Forelimb muscle (tissue), 1 donor: ENCODE data around the gene AP1B1. TPM values are rescaled to one million over a fixed set of nuclear protein-coding genes. Genes with fewer than 3 reads are reported as not detected.
"Not testable (repeated sequence)": the region's sequence is repeated elsewhere in the genome, so short reads cannot be mapped to it uniquely, and the experiment has no call there.

ENCODE experiments used
- DNase-seq: peaks from one replicate; pipeline ENCODE4 v3.0.0-alpha.2; 2013; ENCODE audit warnings: low read depth
- polyA plus RNA-seq: library from polyadenylated mRNA; unstranded; fragments of 120-200 nt; gene quantifications from one replicate; pipeline ENCODE4 v1.2.1, GENCODE V29; 2013; ENCODE audit not compliant: insufficient read length

Gene AP1B1
- polyA plus RNA-seq, 1 donor = 23.9 TPM

DNA sequence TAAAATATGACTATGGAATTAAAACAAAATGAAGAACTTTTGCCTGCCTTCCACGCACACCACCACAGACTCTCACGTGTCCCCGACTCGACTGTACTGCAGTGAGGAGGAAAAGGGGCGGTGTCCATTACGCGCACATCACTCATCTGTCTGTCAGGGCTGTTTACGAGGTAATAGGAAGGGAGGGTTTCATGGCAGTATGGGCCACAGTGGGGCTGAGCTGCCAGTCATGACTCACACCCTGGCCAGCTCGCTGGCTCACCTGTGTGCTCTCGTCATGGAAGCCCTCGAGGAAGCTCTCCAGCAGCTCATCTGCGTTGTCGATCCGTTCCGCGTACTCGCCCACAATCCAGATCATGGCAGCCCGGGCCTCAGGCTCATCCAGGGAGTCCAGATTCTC lies 39.4 kb downstream of the AP1B1 start:
- no peak for DNase-seq

- DNase-seq = no peak
These were observed 40.3 kb downstream of the AP1B1 start for GRCh38 chr22:29348041-29348440.

GRCh38 chr22:29346659-29347058 lies 41.7 kb downstream of the AP1B1 start:
- DNase-seq = no peak

DNA sequence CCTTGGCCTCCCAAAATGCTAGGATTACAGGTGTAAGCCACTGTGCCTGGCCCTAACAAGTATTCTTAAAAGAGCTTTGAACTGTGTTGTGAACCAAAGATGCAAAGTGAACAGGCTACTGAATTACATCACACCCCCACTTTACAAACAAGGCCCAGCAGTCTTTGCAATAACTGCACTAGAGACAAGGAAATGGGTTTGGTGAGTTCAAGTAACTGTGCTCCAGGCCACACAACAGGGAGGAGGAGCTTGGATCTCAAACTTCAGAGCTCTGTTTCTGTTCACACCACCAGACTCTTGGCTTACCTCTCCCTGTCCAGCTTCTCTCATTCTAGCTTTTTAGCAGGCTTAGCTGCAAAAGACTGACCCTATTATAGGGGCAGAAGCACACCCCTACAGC lies 42.4 kb downstream of the AP1B1 start:
- DNase-seq = no peak

DNA sequence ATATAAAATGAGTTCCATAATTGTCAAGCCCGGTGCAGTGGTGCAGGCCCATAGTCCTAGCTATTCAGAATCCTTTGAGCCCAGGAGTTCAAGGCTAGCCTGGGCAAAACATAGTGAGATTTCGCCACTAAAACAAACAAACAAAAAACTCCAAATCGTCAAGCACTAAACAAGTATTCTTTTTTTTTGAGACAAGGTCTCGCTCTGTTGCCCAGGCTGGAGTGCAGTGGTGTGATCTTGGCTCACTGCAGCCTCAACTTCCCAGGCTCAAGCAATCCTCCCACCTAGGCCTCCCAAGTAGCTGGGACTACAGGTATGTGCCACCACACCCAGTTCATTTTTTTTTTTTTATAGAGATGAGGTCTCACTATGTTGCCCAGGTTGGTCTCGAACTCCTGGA lies 43.5 kb downstream of the AP1B1 start:
- DNase-seq = not testable (repeated sequence)

DNA sequence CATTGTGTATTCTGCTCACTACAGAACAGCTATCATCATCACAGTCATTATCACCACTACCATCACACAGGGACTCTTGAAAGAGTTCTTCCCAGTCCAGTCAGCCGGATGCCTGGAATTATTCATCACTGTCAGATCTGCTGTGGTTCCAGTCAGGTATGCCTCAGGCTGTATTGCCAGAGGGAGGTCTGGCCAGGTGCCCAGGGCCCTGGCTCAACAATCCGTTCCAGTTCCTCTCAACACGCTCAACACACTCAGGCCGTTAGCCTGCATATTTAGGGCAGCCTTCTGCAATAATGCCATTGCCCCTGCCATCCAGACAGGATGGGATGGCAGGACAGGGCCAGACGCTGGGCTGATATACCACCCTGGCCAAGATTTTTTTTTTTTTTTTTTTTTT lies 44.2 kb downstream of the AP1B1 start:
- no peak for DNase-seq

DNA sequence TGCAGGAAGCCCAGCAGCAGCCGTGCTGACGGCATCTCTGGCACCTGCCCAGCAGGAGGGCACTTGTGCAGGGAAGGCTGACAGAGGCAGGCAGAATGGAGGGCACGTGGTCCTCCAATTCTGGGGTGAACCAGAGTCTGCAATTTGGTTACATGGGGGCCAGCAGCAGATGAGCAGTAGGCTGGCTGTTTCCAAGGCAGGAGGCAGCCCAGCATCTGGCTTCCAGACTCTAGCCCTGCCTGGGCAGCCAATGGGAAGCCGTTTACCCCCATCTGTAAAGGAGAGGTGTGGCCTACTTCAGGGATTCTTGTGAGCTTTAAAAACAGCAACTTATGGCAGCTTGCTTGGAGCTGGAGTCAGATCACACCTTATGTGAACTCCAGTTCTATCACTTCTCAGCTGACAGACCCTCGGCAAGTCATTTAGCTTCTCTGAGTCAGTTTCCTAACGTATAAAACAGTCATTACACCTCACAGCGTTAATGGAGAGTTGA lies 45.0 kb downstream of the AP1B1 start:
- DNase-seq = no peak

DNA sequence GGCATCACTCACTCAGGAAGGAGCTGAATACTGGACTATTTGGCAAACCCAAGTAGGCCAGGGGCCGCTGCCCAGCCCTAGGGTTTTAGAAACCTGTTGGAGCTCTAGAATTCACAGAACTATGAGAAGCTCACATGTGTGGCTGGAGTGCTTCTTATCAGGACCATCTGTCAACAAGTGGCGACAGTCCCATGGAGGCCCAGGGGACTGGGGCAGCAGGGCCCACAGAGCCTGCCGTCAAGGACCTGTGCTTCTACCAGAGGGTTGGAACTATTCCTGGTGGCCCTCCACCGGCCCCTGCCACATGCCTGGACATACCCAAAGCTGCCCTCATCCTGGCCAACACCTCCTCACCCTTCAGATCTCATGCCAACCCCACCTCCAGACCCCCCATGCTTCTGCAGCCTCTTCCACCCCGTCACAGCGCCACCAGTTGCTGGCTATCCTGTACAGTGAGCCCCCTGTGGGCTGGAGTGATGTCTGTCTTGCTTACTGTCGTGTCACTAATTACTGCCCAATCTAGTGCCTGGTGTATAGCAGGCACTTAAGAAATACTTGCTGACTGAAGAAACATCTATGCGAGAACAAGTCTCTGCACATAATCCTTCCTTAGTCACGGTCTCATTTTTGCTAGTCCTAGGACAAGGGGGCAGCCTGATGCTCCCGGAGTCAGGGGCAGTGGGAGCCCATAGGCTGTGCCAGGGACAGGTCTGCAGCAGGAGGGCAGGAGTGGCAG lies 45.6 kb downstream of the AP1B1 start:
- no peak for DNase-seq

DNA sequence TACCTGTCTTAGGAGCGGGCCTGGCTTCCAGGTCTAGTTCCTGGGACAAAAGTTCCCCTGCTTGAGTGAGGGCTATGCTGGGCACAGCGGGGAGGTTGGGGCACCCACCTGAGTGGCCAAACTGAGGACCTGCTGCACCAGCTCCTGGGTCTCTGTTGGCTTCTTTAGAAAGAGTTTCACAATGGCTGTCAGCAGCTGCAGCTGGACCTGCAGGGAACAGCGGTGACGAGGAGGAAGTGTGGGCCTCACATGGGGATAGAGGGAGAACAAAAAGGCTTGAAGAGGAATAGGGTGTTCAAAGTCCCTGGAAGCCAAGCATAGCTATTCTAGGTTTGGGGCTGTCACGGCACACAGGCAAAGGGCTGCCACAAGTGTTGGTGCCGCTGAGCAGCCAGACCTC lies 46.2 kb downstream of the AP1B1 start:
- no peak for DNase-seq

GRCh38 chr22:29341849-29342127 lies 46.6 kb downstream of the AP1B1 start:
- no peak for DNase-seq

- DNase-seq = no peak
These were observed 47.1 kb downstream of the AP1B1 start for GRCh38 chr22:29341056-29341848.

DNA sequence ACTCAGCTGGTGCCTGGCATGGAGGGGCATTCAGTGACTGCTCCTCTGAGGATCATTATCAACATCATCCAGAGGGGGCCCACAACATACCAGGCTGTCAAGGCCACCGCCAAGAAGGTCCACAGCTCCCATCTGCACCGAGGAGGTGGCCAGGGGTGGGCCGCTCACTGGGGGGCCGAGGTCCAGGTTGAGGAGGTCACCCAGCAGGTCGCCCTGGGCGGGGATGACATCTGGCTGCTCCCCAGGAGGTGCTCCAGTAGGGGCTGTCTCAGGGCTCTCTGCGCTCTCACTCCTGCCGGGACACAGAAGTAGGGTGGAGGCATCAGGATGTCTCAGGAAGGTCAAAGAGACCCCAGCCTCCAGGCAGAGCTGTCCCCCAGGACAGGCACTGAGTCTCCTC lies 47.8 kb downstream of the AP1B1 start:
- DNase-seq = no peak

DNA sequence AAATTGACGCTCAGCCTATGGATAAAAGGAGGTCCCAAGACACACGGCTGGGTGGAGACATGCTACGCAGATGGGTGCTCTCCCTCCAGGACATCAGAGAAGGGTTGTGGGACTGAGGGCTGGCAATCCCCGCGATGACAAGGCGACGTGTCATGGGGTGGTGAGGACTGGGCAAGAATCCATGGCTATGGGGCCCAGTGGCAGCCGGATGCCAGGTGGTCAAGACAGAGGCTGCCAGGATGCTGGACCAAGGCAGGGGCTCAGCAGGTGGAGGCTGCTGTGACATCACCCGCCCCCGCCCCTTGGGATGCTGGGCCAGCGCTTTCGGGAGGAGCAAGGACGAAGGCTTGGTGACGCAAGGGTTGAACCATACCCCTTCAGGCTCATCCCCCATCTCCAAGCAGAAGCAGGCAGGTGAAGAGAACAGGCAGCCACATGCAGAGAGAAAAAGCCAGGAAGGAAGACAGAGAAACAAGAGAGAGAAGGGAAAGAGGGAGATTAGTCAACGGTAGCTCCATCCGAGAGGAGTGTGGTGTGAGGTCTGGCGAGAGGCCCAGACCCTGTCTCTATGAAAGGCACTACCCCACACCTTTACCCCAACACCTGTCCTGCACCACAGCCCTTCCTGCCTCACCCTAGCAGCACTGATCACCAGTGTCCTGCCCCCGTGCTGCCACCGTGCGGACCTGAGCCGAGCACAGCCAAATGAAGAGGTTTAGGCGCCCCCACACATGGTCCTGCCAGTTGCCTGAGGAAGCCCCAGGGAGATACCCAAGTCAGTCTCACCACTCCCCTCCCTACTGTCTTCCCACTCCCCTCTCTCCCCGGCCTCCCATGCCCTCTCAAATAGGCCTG lies 48.8 kb downstream of the AP1B1 start:
- no peak for DNase-seq

GRCh38 chr22:29338398-29338797 lies 50.0 kb downstream of the AP1B1 start:
- DNase-seq = no peak

DNA sequence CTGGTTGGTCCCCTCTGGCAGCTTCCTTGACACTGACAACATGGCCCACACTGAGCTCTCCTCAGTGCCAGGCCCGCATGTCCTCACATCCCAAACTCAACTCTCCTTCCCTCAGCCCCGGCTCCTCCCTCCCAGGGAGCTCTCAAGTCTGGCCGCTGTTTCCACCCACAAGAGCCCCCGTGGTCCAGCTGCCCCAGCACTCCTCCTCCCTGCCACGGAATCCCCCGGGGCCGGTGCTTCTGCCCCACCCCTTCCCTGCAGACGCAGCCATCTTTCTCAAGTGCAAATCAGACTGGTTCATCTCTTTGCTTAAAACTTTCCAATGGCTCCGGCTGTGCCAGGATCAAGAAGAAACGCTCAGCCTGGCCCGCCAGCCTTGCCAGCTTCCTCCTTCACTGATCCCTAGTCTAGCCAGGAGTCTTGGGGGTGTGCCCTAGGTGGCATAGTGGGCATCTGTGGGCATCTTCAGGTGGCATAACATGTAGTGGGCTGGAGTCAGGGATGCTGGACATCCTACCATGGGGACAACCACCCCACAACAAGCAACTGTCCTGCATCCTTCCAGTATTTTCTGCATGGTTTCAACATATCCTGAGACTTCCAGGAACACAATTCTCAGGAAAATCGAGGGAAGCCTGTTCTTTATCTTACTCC lies 50.6 kb downstream of the AP1B1 start:
- DNase-seq = no peak

- DNase-seq = no peak
These were observed 51.4 kb downstream of the AP1B1 start for GRCh38 chr22:29336751-29337490.

GRCh38 chr22:29335656-29336055 lies 52.7 kb downstream of the AP1B1 start:
- no peak for DNase-seq

DNA sequence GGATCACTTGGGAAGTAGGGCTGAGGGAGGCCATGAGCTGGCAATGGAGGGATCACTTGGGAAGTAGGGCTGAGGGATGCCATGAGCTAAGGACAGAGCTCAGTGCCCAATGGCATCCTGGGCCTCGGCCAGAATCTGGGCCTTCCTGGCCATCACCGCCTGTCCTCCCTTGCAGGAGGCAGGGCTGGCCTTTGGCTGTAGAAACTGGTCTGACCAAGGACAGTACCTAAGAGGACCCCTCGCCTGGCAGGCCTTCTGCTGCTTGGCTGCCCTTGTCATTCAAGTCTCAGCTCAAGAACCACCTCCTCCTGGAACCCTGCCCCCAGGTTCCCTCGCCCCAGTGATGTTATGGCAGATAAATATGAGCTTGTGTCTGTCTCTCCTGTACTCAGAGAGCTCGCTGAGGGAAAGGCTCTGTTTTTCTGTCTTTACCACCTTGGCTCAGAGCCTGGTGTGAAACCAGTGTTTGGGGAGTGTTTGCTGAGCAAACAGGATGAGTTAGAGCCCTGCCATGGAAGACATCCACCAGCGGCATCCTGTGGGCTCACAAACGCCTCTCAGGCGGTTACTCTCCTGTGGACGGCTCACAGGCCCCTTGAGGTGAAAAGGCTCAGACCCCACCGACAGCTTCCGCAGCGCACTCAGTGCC lies 53.5 kb downstream of the AP1B1 start:
- DNase-seq = no peak

GRCh38 chr22:29334148-29334547 lies 54.2 kb downstream of the AP1B1 start:
- DNase-seq = no peak

GRCh38 chr22:29332886-29333496 lies 55.4 kb downstream of the AP1B1 start:
- DNase-seq = no peak
